ENCODE data around the gene AGFG2. TPM values are rescaled to one million over a fixed set of nuclear protein-coding genes. Genes with fewer than 3 reads are reported as not detected.
A peak's percentile ranks its signal among the peaks of the same experiment; 100 is the strongest.

AGFG2 gene
- total RNA-seq, 2 experiments from 2014 or later, result 60.9 to 62.5 TPM

DNA sequence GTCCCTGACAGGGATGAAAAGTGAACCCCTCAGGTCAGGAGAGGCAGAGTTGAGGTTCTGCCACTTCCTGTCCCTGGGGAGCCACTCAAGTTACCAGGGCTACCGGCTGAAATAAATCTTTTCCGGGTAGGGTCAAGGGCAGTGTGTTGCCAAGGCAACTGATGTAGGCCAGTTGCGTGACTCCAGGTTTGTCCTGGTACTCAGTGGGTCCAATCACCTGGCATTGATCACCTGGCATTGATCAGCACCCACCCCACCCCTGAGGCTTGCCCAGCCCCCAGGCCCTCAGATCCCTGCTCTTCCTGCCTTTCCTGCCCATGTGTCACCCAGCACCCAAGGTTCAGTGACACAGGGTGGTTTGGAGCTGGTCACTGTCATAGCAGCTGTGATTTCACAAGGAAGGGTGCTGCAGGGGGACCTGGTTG lies 28.8 kb downstream of the AGFG2 start:
- ChIA-PET POLR2A (no interaction called here), CTCF (interaction anchor here (0.6 to 1.8 kb wide), 4 partner anchors 18 to 113 kb away, joined by 3 to 4 read pairs (median 3); partner anchors contain the start of genes FBXO24 and LRCH4)
- Mint-ChIP-seq H3K36me3 (peaks cover 12% of the 10 kb centered on the region), H3K4me3 (no peak overlapping the region), H3K27ac (peak overlapping the region; percentile 29), H3K9me3 (no peaks in the 10 kb centered on the region), H3K4me1 (ENCODE audit: low read depth) (peaks cover 31% of the 10 kb centered on the region), H3K27me3 (no peaks in the 10 kb centered on the region)
- no peak for DNase-seq
- intact Hi-C loops (cut with micrococcal nuclease), result loop anchor here (2.0 kb wide), 1 partner anchor 19 kb away; the partner anchor contains the start of genes FBXO24 and LRCH4

DNA sequence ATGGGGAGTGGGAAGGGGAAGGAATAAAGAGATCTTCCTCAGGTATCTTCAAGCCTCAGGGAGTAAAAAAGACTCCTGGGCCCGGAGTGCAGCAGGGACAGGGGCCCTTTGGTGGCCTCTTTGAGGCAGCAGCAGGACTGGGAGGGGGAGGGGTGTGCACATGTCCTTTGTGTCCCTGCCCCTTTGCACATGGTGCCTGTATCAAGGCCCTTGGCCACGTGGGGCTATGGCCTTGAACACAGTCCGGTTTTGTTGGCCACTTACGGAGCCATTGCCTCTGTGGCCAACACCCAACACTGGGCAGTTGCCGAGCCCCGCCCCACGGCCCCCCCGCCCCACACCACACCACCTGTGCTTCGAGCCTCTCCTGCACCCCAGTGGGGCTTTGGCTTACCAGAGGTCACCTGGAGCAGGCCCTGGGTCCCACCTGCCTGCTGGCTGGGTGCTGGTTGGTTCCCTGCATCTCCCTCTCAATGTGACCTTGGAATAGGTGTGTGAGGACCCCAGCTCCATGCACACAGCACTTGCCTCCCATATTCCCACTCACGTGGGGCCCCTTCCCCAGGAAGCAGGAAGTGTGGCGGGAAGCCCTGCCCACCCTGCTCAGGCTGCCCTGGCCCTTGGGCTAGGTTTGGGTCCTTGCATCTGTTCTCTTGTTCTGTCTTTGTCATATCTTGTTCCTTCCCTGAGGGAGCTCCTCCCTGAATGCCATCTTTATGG lies 29.3 kb downstream of the AGFG2 start:
- no peaks in the 10 kb centered on the region for H3K9me3 Mint-ChIP-seq
- no peaks in the 10 kb centered on the region for H3K27me3 Mint-ChIP-seq
- peaks cover 10% of the 10 kb centered on the region for H3K36me3 Mint-ChIP-seq
- CTCF ChIA-PET, result interaction anchor here (0.6 to 1.8 kb wide), 5 partner anchors 14 to 137 kb away, joined by 3 to 7 read pairs (median 3); partner anchors contain the start of genes POP7 and TSC22D4
- H3K4me1 Mint-ChIP-seq (ENCODE audit: low read depth), result peaks cover 31% of the 10 kb centered on the region
- POLR2A ChIA-PET, result interaction anchor here (0.9 to 3.5 kb wide), 2 partner anchors 17 to 112 kb away, joined by 3 to 28 read pairs; partner anchors contain the start of genes FBXO24 and LRCH4
- intact Hi-C loops (cut with micrococcal nuclease), result loop anchor here (2.0 kb wide), 1 partner anchor 18 kb away; the partner anchor contains the start of genes FBXO24 and LRCH4
- peak overlapping the region; percentile 29 for H3K27ac Mint-ChIP-seq
- no peak overlapping the region for H3K4me3 Mint-ChIP-seq
- no peak for DNase-seq

DNA sequence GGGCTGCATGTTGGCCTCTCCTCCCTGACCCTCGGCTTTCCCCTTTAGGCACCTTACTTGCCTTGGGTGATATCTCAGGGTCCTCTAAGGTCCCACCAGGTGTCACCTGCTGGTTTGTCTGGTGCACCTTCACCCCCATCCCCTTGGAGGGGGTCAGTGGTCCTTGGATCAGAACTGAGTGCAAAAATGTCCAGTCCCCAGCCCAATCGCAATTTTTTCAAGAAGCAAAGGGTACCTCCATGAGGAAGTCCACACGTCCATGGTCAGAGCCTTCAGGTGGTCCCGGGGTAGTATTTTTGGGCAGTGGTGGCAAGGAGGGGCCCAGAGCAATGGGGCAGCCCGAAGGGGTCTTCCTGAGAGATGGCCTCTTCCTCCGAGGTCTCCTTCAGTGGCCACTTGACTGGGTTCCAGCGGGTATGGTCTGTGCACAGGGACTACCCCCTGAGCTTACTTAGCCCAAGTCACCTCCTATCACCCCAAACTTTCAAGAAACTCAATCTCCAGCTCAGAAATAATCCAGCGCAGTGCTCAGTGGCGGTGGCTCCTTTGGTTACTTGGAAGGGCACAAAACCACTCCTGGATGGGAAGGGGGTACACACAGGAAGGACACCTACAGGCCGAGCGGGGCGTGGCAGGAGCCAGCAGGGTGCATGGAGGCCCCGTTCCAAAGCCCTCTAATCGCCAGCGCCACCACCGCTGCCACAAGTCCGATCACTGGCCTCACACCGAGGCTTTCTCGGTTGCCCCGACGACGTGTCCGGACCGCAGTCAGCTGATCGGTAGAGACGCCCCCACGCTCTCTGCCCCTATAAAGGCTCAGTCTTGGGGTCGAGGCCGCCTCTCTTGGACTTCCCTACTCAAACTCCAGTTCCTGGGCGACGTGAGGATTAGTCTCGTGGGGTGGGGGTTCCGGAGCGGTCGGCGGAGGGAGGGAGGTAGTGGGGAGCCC lies 30.2 kb downstream of the AGFG2 start:
- peaks cover 5% of the 10 kb centered on the region for H3K36me3 Mint-ChIP-seq
- H3K9me3 Mint-ChIP-seq, result no peaks in the 10 kb centered on the region
- peak; percentile 72 for DNase-seq
- intact Hi-C loops (cut with micrococcal nuclease), result loop anchor here (2.0 kb wide), 1 partner anchor 18 kb away; the partner anchor contains the start of genes FBXO24 and LRCH4
- H3K4me3 Mint-ChIP-seq, result peak overlapping the region; percentile 41
- H3K27me3 Mint-ChIP-seq, result no peaks in the 10 kb centered on the region
- H3K27ac Mint-ChIP-seq, result peak overlapping the region; percentile 18
- ChIA-PET POLR2A (interaction anchor here (0.9 to 3.5 kb wide), 2 partner anchors 16 to 111 kb away, joined by 3 to 28 read pairs; partner anchors contain the start of genes FBXO24 and LRCH4), CTCF (interaction anchor here (0.6 to 1.8 kb wide), 5 partner anchors 14 to 137 kb away, joined by 3 to 7 read pairs (median 3); partner anchors contain the start of genes POP7 and TSC22D4)
- peaks cover 27% of the 10 kb centered on the region for H3K4me1 Mint-ChIP-seq (ENCODE audit: low read depth)

DNA sequence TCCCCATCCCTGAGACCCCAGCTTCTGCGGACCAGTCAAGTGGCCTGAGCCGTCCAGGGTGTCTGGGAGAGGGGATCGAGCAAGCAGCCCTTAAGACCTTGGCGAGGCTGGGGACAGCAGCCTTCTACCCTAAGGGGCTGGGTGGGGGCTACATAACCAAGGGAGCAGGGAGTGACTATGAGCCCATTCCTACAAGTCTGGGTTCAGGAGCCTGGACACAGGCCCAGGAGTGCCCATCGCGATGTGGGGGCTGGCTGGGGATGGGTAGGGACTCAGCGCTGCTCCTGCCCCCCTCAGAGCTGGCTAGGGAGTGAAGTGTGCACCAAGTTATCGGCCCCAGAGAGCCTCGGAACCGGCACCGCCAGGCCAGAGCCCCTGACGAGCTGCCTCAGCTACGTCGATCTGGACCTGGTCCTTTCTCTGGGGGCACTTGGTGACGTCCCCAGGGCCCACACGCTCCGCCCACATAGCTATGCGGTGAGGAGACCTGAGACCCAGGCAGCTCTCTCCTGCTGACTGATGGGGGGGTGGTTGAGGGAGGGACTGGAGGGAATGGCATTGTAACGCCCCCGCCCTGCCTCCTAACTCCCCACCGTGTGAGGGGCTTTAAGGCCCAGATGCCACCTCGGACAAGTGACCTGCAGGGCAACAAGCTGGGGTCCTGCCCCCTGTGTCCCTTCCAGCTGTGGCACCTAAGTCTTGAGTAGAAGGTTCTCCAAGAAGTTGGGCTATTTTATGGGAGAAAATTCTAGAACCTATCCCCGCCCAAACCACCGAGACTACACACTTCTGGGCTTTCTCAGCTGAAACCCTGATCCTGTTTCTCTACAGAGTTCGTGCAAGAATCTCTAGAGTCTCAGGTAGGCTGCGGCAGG lies 32.2 kb downstream of the AGFG2 start:
- Mint-ChIP-seq H3K9me3 (no peaks in the 10 kb centered on the region), H3K27ac (no peak overlapping the region), H3K36me3 (peaks cover 11% of the 10 kb centered on the region), H3K27me3 (no peaks in the 10 kb centered on the region), H3K4me3 (no peak overlapping the region), H3K4me1 (ENCODE audit: low read depth) (peaks cover 27% of the 10 kb centered on the region)
- POLR2A ChIA-PET, result interaction anchor here (1.7 to 3.5 kb wide), 2 partner anchors 14 to 34 kb away, joined by 3 to 28 read pairs; partner anchors contain the start of genes FBXO24 and LRCH4
- CTCF ChIA-PET, result interaction anchor here (1.2 to 1.5 kb wide), 2 partner anchors 11 to 12 kb away, joined by 4 read pairs; no protein-coding TSS in a partner anchor
- no peak for DNase-seq
- intact Hi-C loops (cut with micrococcal nuclease), result no loop called here

DNA sequence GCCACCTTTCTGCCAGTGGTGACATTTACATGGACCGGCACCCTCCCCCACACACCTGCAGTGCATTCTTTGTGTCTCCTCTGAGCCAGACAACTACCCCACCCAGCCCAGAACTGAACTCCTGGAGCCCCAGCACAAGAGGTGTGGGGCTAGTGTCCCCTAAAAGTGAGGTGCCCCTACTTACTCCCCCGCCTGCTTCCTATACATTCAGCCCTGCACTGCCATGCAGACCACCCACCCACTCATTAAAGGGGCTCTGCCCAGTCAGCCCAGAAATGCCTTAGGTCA lies 32.8 kb downstream of the AGFG2 start:
- intact Hi-C loops (cut with micrococcal nuclease), result no loop called here
- peaks cover 27% of the 10 kb centered on the region for H3K4me1 Mint-ChIP-seq (ENCODE audit: low read depth)
- no peaks in the 10 kb centered on the region for H3K27me3 Mint-ChIP-seq
- H3K9me3 Mint-ChIP-seq, result no peaks in the 10 kb centered on the region
- H3K4me3 Mint-ChIP-seq, result no peak overlapping the region
- H3K27ac Mint-ChIP-seq, result no peak overlapping the region
- peaks cover 14% of the 10 kb centered on the region for H3K36me3 Mint-ChIP-seq
- no peak for DNase-seq
- ChIA-PET CTCF (interaction anchor here (1.2 to 1.5 kb wide), 2 partner anchors 12 kb away, joined by 4 read pairs; no protein-coding TSS in a partner anchor), POLR2A (interaction anchor here (1.7 to 3.5 kb wide), 2 partner anchors 13 to 34 kb away, joined by 3 to 28 read pairs; partner anchors contain the start of genes FBXO24 and LRCH4)

DNA sequence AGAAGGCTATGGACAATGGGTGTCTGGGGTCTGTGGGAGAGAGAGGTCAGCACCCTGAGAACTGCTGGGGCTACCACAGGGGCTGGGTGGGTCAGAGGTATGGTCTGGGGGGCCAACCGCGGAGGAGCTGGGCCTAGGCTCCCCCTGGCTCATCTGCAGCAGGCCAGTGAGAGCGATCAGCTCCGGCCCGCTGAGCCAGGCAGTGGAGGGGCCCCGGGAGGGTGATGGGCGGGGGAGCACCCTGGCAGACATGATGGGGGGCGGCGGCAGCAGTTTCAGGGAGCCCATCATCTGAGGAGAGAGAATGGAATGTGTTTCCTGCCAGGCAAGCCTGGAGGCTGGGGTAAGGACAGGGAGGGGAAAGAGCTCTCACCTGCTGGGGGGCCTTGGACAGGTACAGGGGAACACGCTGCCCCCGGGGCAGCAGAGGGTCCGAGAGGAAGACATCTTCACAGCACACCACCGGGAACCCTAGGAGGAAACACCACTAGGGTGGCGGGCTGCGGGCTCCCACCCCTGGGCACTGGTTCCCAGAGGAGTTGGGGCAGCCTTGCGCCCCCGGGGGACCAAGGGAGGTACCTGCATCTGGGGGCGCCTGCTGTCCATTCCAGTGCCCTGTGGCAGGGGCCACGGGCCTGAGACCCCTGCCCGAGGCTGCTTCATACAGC lies 33.4 kb downstream of the AGFG2 start:
- POLR2A ChIA-PET, result no interaction called here

DNA sequence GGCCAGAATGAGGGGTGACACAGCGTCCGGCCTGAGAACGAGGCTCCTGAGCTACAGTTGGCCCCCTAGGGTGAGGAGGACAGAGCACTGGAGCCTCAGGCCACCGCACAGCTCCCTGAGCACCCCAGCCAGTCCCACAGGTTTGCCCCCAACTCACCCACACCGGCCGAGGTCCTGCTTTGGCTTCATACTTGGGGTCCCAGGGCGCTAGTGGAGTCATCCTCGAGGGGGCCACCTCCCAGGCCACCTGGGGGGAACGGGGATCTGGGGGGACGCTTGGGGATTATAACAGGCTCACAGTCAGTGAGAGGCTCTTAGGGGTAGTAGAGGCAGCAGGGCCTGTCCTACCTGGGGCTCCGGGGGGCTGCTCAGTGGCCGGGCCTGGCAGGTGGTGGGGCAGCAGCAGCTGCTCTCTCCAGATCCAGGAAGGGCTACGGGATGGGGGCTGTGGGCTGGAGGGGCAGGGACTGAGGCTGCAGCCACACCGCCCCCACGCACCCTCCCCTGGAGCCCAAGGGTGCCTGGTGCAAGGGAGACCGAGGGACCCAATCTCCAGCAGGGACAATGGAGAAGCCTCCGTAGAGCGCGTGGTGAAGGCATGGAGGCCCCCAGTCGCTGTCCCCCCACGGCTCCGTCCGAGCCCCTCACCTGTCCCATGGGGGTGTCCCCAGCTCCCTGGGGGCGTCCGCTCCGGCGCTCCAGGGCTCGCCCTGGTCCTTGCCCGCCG lies 34.1 kb downstream of the AGFG2 start:
- Mint-ChIP-seq H3K27ac (no peak overlapping the region), H3K36me3 (peaks cover 17% of the 10 kb centered on the region), H3K27me3 (no peaks in the 10 kb centered on the region), H3K9me3 (no peaks in the 10 kb centered on the region), H3K4me3 (no peak overlapping the region), H3K4me1 (ENCODE audit: low read depth) (peaks cover 24% of the 10 kb centered on the region)
- intact Hi-C loops (cut with micrococcal nuclease), result no loop called here
- no peak for DNase-seq
- POLR2A ChIA-PET, result no interaction called here
- CTCF ChIA-PET, result interaction anchor here (1.0 kb wide), 1 partner anchor 13 kb away, joined by 3 read pairs; no protein-coding TSS in a partner anchor

More for the DNA sequence above, 33.4 kb downstream of the AGFG2 start:
- Mint-ChIP-seq H3K27me3 (no peaks in the 10 kb centered on the region), H3K36me3 (peaks cover 14% of the 10 kb centered on the region), H3K9me3 (no peaks in the 10 kb centered on the region), H3K4me3 (no peak overlapping the region), H3K27ac (no peak overlapping the region), H3K4me1 (ENCODE audit: low read depth) (peaks cover 27% of the 10 kb centered on the region)
- intact Hi-C loops (cut with micrococcal nuclease), result no loop called here
- DNase-seq, result no peak
- CTCF ChIA-PET, result no interaction called here

DNA sequence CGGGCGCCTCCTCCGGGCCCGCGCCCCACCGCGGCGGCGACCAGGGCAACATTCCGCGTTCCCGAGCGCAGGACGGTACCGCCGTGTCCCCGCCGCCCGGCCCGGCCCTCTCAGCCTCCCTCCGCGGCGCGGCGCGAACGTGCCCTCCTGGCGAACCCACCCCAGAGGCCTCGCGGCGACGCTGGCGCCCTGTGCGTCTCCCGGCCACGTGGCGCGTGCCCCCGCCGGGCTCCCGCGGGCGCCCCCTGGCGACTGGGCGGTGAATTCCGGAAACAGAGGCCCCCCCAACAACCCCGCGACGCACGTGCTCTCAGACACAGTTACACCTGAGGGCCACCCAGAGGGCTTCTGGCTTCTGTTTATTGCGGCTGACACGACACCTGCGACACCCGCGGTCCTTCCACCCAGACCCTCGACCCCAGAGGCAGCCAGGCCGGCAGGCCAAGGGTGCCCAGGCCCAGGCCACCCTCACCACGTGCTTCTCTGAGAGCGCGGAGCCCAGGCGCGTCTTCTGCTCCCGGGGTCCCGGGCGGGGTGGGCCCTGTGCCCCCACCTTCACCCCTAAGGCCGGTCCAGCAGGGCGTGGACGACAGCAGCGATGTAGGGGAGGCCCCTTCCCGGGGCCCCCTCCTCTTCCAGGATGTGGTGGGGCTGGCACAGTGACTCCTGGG lies 34.8 kb downstream of the AGFG2 start, which contains the start of gene SAP25:
Gene SAP25 (minus strand): TSS at position 210 of the 671 bp plus-strand sequence. CDS start 158 bp downstream, at position 52.
- Mint-ChIP-seq H3K4me1 (ENCODE audit: low read depth) (peaks cover 20% of the 10 kb centered on the region), H3K4me3 (no peak within 1 kb of the TSS), H3K9me3 (no peaks in the 10 kb centered on the region), H3K27me3 (no peaks in the 10 kb centered on the region), H3K27ac (no peak within 1 kb of the TSS), H3K36me3 (peaks cover 18% of the 10 kb centered on the region)
- no peak for DNase-seq
- POLR2A ChIA-PET, result no interaction called here
- CTCF ChIA-PET, result interaction anchor here (1.0 kb wide), 1 partner anchor 14 kb away, joined by 3 read pairs; no protein-coding TSS in a partner anchor
- intact Hi-C loops (cut with micrococcal nuclease), result no loop called here

DNA sequence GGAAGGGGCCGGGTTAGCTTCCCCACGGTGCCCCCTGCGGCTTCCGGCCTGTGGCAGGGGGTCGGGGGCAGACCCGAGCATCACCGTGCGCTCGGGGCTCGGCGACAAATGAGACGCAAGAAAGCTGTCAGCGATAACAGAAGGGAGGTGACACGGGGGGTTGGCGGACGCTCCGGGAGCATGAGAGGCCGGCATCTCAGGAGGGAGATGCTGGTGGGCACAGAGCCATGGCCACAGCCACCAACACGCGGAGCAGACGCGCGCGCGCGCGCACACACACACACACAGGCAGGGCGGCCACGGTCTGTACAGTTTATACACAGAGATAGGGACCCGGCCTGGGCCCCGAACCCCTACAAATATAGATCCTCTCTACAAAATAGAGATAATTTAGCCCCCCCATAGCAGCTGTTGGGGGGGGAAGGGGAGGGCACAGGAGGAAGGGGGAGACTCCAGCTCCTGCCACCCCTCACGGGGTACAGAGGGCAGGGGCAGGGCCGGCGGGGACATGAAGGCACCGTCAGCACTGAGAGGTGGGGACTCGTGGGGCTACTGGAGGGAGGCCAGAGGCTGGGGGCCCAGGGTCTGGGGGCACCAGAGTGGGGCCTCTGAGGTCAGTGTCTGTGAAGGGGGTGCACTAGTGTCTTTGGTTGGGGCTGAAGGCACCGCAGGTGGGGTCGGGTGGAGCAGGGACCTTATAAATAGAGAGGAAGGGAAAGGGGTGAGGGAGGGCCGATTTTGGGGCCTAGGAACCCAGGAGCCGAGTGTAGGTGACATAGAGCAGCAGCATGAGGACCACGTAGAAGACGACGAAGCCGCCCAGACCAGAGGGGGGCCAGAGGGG lies 35.6 kb downstream of the AGFG2 start:
- Mint-ChIP-seq H3K27me3 (no peaks in the 10 kb centered on the region), H3K4me1 (ENCODE audit: low read depth) (peaks cover 12% of the 10 kb centered on the region), H3K4me3 (no peak overlapping the region), H3K27ac (no peak overlapping the region), H3K36me3 (peaks cover 23% of the 10 kb centered on the region), H3K9me3 (no peaks in the 10 kb centered on the region)
- ChIA-PET POLR2A (no interaction called here), CTCF (interaction anchor here (0.9 kb wide), 1 partner anchor 10 kb away, joined by 3 read pairs; no protein-coding TSS in a partner anchor)
- DNase-seq, result no peak
- intact Hi-C loops (cut with micrococcal nuclease), result no loop called here

Data from activated CD4-positive, alpha-beta memory T cell treated with anti-CD3 and anti-CD28 coated beads for 36 hours (primary cell).